Measurements from ENCODE around the gene STKLD1.
"Not testable (repeated sequence)": the region's sequence is repeated elsewhere in the genome, so short reads cannot be mapped to it uniquely, and the experiment has no call there.

STKLD1 gene

DNA sequence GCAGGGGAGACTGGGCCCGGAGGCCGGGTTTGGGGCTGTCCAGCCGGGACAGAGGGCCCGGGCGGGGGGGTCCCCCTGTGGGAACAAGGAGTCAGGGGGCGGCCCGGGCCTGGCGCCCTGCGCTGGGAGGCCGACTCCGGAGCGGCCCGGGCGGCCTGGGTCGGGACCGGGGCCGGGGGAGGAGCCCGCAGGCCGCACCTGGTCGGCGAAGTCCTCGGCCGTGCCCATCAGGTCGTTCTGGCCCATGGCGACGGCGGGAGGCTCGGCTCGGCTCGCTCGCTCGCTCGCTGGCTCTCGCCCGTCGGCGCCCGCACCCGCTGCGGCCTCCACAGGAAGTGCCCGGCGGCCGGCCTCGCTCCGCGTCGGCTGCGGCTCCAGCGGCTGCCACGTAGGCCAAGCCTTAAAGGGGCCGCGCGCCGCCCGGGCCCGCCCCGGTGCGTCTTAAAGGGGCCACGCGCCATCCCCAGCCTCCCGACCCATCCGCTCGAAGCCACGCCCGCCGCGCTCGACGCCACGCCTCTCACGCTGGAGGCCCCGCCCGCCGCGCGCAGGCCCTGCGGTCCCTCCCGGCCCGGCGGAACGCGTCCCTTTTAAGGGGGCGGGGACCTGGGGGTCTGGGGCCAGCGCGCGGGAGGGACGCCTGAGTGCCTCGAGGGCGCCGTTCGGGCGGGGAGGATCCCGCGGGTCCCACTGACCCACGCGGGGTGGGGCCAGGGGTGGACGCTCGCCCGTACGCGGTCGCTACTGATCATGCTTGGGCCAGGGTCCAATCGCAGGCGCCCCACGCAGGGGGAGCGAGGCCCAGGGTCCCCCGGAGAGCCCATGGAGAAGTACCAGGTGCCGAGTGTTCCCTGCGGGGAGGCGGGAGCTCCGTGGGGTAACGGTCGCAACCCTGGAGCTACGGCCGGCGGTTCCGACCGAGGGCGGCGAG, at the start of gene STKLD1, which contains the start of gene SURF4:
TSS of gene STKLD1 (plus strand) at position 643 of the 931 bp plus-strand sequence. CDS start at position 751, 108 bp downstream.
TSS of gene SURF4 (minus strand) at position 337 of the 931 bp plus-strand sequence. CDS start at position 246, 91 bp downstream.
- DNase-seq (ENCODE audit: low read depth in 2 of 3, low spot score in 1 of 3), result peak; percentile 91 to 93 (median 92)

GRCh38 chr9:133327021-133327420, 49.1 kb upstream of the STKLD1 start:
- DNase-seq (ENCODE audit: low read depth in 2 of 3, low spot score in 1 of 3), result not testable (repeated sequence)

- DNase-seq (ENCODE audit: low read depth in 2 of 3, low spot score in 1 of 3), result no peak
Measured at GRCh38 chr9:133327834-133328484, 48.2 kb upstream of the STKLD1 start.

DNA sequence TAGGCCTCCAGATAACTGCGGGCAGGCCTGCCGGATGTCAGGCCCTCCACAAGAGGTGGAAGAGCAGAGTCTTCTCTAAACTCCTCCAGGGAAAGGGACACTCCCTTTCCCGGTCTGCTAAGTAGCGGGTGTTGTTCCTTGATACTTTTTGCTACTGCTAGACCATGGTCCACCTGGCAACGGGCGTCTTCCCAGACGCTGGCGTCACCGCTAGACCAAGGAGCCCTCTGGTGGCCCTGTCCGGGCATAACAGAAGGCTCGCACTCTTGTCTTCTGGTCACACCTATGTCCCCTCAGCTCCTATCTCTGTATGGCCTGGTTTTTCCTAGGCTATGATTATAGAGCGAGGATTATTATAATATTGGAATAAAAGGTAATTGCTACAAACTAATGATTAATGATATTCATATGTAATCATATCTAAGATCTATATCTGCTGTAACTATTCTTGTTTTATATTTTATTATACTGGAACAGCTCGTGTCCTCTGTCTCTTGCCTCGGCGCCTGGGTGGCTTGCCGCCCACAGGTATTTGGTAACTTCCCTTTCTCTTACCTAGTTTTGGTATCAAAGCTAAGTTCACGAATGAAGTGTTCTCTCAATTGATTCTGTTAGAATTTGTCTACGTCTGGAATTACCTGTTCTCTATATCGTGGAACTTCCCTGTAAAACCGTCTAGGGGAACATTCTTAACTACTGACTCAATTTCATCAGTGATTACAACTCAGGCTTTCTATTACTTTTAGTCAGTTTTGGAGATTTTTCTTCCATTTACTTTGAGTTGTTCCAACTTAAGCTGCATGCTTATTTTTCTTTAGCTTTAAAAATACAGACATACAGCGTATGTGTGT, 46.6 kb upstream of the STKLD1 start:
- not testable (repeated sequence) for DNase-seq (ENCODE audit: low read depth in 2 of 3, low spot score in 1 of 3)

DNA sequence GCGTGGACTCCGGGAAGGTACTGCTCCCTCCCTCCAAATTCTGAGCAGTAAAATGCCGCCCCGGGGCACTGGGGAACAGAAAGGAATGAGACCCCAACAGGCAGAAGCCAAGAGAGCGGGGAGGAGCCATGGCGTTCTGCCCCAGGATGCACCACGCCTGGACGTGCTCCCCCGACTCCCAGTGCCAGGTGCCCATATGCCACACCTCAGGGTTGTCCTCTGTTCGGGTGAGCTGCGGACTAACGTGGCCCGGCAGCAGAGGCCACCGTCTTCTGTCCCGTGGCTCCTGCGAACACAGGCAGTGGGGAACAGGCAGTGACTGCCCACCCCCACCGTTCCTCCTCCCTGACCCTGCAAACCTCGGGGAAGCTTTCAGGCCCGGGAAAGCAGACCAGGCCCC, 44.9 kb upstream of the STKLD1 start:
- DNase-seq (ENCODE audit: low read depth in 2 of 3, low spot score in 1 of 3), result no peak

DNA sequence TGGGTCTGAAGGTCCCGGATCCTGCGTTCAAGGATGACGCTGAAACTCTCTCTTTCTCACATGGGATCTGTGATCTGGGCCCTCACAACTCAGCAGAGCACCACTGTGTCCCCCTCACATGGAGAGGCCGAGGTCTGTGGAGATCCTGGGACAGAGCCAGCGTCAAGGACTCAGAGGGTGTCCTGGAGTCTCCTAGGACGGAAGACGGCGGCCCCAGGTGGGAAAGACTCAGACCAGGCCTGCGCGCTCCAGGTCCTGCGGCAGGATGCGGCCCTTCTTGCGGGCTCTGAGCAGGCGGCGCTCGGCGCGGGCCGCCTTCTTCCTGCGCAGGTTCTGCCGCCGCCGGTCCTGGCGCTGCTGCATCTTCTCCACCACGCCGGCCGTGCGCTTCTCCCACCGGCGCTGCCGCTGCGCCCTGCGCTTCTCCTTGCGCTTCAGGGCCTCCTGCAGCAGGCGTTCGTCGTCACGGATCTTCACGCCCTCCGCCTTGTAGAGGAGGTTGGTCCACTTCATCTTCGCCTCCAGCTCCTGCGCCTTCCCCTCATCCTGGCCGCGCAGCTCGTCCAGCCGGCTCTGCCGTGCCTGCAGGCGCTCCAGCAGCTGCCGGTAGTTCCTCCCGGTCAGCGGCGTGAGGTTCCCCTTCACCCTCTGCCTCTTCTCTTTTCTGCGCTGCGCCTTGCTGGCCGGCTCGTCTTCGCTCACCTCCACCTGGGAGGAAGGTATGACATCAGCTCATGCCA, 44.4 kb upstream of the STKLD1 start:
- DNase-seq (ENCODE audit: low read depth in 2 of 3, low spot score in 1 of 3), result no peak

GRCh38 chr9:133332381-133332730, 43.8 kb upstream of the STKLD1 start:
- DNase-seq (ENCODE audit: low read depth in 2 of 3, low spot score in 1 of 3), result no peak

DNA sequence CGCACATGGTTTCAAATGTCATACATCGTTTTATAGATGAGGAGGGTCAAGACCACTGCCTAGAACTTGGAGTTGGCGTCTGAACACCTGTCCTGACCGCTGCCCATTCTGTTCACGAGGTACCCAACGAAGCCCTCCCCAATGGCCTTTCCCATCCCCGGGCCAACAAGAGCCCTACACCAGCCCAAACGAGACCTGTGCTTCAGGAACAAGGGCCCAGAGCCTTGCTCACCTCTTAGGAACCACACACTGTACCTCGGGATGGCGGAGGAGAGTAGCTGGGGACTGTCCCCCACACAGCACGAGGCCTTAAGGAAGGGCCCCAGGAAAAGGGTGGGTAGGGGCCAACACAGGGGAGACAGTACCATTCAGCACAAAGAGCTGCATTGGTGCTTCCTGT, 43.2 kb upstream of the STKLD1 start:
- DNase-seq (ENCODE audit: low read depth in 2 of 3, low spot score in 1 of 3), result no peak

- DNase-seq (ENCODE audit: low read depth in 2 of 3, low spot score in 1 of 3), result no peak
Measured at GRCh38 chr9:133333566-133333965, 42.6 kb upstream of the STKLD1 start.

DNA sequence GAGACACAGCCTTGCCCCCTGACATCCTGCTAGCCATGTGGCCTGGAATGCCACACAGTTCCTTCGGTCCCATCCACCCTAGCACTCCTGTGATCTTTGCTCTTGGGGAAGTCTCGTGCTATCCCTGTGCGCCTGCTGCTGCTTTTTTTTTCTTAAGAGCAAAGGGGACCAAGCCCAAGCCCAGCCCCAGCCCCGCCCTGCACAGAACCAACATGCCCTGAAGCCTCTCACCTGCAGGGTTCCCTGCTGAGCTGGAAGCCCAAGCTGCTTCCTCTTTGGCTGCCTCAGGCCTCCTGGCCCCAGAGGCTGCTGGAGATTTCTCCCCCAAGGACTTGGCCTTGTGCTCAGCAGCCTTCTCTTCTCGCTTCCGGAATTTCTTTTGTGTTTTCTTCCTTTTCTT, 42.0 kb upstream of the STKLD1 start:
- DNase-seq (ENCODE audit: low read depth in 2 of 3, low spot score in 1 of 3), result no peak

DNA sequence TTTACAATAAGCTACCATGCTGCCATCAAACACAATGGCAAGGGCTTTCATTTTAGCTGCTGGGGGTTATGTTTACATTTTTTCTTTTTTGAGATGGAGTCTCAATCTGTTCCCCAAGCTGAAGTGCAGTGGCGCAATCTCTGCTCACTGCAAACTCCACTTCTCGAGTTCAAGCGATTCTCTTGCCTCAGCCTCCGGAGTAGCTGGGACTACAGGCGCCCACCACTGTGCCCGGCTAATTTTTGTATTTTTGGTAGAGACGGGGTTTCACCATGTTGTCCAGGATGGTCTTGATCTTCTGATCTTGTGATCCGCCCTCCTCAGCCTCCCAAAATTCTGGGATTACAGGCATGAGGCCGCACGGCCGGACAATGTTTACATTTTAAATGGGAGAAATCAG, 41.3 kb upstream of the STKLD1 start:
- DNase-seq (ENCODE audit: low read depth in 2 of 3, low spot score in 1 of 3), result not testable (repeated sequence)

- peak; percentile 88 to 93 (median 90) for DNase-seq (ENCODE audit: low read depth in 2 of 3, low spot score in 1 of 3)
Measured at GRCh38 chr9:133335924-133336811, 40.0 kb upstream of the STKLD1 start, which contains the start of gene SURF6. Gene SURF6 (minus strand): TSS chr9:133336188. CDS start chr9:133336132, 56 bp downstream.

DNA sequence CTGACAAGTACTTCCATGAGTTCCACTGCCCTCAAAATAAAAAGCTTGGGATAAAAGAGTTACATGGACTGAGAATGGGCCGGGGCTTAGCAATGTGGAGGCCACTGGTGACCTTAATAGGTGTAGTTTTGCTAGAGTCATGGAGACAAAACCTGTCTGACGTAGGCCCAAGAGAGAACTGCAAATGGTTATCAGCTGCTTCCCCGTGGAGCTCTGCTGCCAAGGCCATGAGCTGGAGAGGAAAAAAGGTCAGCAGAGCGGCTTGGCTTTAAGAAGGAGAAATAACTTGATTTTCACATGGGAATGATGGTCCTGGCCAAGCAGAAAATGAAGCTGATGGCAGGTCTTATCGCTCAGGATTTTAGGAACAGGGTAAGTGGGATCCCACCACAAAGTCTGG, 36.5 kb upstream of the STKLD1 start:
- no peak for DNase-seq (ENCODE audit: low read depth in 2 of 3, low spot score in 1 of 3)

- no peak for DNase-seq (ENCODE audit: low read depth in 2 of 3, low spot score in 1 of 3)
Measured at GRCh38 chr9:133340256-133340655, 35.9 kb upstream of the STKLD1 start.

- DNase-seq (ENCODE audit: low read depth in 2 of 3, low spot score in 1 of 3), result no peak
Measured at GRCh38 chr9:133340916-133341315, 35.2 kb upstream of the STKLD1 start.

DNA sequence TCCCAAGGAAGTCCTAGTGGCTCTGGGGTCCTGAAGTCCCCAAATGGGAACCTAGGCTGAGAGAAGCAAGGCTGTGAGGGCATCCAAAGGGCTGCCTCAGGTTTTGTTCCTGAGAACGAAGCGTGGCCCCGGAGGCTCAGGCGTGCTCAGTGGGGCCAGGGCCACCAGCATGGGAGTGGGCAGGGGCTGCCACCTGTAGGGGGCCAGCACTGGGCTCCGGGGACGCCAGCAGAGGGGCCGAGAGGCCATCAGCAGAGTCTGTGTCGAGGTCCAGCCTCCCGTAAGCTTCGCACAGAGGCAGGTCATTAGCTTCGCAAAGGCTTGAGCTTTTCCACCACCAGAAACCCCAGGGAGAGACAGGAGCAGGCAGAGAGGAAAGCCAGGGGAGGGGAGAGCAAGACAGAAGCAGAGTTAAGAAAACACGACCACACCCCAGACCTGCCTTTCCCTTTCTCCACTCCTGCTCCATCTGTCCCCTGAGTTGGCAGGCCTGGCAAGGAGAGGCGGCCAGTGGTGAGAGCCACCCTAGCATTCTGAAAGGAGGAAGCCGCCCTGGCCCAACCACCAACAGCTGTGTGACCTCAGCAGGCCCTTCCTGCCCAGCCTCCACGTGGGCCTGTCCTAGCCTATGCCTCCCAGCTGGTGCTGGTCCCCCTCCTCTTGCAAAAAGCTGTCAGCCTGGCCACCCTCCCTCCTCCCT, 34.6 kb upstream of the STKLD1 start:
- no peak for DNase-seq (ENCODE audit: low read depth in 2 of 3, low spot score in 1 of 3)

DNA sequence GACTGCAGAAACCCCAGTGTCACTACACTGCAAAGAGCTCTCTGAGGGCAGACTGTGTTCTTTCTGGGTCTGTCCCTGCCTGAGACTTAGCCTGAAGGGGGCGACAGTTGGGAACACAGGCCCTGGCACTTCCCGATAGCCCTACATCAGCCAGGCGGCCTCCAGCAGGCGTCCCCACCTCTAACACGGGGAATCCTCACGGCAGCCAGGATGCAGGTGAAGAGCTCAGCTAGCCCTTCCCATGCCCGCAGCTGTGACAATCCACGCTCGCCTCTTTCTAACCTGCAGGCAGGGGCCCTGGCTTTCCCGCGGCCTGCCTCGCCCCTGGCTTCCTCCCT, 34.1 kb upstream of the STKLD1 start:
- no peak for DNase-seq (ENCODE audit: low read depth in 2 of 3, low spot score in 1 of 3)

DNA sequence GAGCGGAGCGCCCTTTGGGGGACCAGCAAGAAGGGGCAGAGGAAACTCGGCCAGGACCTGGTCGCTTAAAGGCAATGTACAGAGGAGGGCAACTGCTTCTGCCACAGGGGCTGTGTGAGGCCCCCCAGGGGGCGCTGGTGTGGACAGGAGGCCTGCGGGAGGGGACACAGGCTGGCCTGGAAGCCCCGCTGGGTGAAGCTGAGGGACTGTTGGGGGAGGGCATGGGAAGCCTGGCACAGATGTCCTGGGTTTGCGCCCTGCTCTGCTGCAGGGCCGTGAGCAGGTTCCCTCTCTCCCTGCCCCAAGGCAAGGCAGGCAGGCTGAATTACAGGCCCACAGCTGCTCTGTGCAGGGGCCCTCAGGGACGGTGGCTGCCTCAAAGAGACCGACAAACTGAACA, 33.6 kb upstream of the STKLD1 start:
- DNase-seq (ENCODE audit: low read depth in 2 of 3, low spot score in 1 of 3), result no peak

GRCh38 chr9:133344071-133344470, 32.1 kb upstream of the STKLD1 start:
- no peak for DNase-seq (ENCODE audit: low read depth in 2 of 3, low spot score in 1 of 3)
